DMS53 treated with DMSO at 0.1 percent for 48 hours (cell line): ENCODE data around the gene REEP6.
"Not testable (repeated sequence)": the region's sequence is repeated elsewhere in the genome, so short reads cannot be mapped to it uniquely, and the experiment has no call there.

Source experiments
- DNase-seq: peaks from one replicate; lab custom pipeline; 2025; ENCODE audit not compliant: unreplicated experiment; lab: John Stamatoyannopoulos, UW

REEP6 gene

DNA sequence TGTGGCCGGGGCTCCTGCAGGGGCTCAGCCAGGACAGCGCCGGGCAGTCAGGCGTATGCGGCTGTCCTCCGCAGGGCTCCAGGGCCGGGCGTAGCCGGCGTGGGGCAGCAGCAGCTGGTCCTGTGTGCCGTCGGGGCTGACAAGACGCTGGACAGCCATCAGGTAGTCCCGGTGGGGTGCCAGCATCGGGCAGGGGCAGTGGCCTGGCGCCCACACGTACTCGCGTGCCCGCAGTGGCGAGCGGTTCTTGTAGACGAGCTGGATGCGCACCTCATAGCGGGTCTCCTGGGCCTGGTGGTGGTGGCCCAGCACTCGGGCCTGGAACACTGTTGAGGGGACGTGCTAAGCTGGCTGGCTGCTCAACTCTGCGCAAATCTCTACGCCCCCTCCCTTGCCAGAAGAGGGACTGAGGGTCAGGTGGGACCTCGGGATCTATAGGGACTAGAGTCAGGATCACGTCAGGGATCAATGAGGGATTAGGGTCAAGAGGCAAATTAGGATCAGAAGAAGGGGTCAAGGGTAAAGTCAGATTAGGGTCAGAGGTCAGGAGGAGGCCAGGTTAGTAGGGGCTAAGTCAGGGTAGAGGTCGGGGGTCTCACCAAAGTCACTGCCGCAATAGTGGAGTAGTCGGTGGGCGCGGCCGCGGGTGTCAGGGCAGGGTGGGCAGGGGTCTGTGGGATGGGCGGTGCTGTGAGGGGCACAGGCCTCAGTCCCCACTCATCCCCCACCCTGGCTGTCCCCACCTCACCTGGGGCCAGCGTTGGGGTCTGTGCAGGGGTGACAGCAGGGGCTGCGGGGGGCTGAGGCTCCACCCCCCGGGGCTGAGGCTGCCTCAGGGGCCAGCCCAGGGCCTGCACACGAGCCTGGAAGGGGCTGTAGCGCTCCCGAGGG, 15.3 kb downstream of the REEP6 start:
- no peak for DNase-seq

- DNase-seq, result no peak
These were observed 16.2 kb downstream of the REEP6 start for GRCh38 chr19:1507192-1507660.

- DNase-seq, result peak; percentile 66
These were observed 17.0 kb downstream of the REEP6 start for GRCh38 chr19:1507763-1508506.

DNA sequence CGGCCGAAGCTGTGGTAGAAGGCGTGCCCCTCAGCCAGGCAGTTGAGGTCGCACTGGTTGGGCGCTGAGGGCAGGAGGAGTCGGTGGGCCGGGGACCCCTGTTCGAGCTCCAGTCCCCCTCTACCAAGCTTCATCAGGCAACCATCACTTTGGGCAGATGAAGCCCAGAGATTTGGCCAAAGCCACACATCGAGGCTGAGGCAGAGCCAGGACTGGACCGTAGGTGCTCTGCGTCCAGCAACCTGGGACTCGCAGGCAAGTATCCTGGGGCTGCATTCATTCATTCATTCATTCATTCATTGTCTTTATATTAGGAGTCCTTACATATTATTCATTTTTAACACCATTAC, 17.5 kb downstream of the REEP6 start:
- no peak for DNase-seq

DNA sequence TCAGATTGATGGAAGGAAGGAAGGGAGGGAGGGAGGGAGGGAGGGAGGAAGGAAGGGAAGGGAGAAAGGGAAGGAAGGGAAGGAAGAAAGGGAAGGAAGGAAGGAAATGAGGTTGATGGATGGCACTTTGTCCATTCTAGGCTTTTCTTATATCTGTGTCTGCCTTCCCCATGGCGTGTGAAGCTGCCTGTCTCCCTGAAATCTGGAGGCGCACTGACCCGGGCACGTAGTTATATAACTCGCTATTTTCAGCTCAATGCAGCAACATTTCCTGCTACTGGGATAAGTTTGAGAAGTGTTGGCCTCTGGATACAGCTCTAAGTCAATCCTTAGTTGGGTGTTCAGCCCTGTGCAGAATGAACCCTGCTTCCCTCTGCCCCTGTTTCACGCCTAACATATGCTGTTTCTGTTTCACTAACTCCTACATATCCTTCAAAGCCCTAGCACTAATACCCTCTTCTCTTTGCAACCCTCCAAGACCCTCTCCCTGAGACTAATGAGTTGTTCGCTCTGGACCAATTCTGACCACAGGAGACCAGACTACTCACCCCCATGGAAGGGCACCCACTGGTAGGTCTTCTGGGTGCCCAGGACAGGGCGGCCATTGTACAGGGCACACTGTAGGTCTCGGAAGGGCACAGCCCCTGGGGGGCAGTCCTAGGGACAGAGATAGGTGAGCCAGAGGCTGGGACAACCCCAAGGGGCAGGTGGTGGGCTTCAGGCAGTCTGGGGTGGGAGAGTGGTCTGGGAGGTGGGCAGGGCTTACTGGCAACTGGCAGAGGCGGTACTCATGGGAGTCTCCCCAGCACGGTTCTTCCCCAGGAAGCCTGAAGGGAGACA, 18.8 kb downstream of the REEP6 start:
- DNase-seq, result no peak

DNA sequence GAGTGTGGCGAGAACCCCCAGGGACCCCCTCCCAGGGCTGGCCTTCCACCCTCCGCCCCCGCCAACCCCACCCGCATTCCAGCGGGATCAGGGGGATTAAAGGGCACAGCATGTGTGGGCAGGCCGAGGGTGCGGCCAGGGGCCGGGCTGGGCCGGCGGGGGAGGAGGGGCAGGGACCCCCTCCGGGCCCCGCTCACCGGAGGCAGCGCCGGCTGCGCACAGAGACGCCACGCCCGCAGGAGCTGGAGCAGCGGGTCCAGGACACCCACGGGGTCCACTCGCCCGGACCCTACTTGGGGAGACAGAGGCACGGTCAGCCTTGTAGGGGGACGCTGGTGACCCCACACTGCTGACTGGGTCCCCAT, 19.4 kb downstream of the REEP6 start:
- no peak for DNase-seq

GRCh38 chr19:1510807-1511206, 19.8 kb downstream of the REEP6 start:
- DNase-seq, result no peak

DNA sequence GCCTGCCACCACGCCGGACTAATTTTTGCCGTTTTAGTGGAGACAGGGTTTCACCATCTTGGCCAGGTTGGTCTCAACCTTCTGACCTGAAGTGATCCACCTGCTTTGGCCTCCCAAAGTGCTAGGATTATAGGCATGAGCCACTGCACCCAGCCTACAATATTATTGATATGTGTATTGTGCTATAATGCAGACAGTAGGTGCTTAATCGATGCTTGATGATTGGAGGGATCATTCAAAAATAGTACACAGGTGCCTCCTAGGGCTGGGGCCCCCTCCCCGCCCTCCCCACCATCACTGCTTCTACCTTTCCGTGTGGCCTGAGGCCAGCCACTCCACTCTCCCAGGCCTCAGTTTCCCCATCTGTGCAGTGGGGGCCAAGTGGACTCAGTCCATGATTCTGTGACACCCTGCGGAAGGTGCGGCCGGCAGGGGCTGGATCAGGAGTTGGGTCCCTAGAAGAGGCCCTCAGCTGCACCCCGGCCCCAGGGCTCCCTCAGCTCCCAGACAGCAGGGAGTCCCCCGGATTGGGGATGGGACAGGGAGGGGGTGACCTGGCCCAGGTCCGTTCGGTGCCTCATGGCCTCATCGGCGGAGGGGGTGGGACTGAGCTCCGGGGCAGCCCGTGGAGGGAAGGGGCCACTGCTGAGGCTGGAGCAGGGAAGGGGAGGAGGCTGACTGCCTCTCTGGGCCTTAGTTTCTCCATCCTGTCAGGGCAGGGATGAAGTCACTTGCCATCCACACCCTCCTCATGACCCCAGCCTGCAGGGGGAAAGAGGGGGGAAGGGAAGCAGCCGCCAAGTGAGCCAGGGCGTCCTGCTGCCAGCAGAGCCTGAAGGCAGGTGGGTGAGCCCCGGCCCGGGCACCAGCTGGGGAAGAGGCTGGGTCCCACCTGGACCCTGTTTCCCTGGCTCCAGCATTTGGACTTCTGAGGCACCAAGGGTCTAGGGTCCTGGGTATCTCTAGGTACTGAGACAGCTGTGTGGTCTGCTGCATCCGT, 20.6 kb downstream of the REEP6 start:
- no peak for DNase-seq

GRCh38 chr19:1512671-1513498, 21.9 kb downstream of the REEP6 start, which contains the start of gene ADAMTSL5:
ADAMTSL5 (minus strand) TSS chr19:1513019; CDS start chr19:1510943, 2,076 bp downstream.
- DNase-seq, result no peak

GRCh38 chr19:1513499-1514294, 22.7 kb downstream of the REEP6 start:
- peak; percentile 6 for DNase-seq

GRCh38 chr19:1514295-1514661, 23.3 kb downstream of the REEP6 start:
- no peak for DNase-seq

- DNase-seq, result no peak
These were observed 24.2 kb downstream of the REEP6 start for GRCh38 chr19:1514986-1515721.

DNA sequence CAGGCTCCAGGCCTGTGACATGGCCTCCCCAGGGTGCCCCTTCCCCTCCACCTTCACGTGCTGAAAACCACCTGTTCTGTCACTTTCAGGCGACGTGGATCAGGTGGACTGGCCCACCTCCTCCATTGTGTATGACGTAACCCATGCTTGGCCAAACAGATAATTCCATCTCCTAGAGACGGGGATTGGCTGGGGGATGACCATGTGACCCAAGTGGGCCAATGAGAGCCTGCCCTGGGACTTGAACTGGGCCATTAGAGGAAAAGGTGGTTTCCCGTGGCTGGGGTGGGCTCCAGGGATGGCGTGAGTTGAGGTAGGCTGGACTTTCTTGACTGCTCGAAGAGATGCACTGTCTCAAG, 25.4 kb downstream of the REEP6 start:
- no peak for DNase-seq

DNA sequence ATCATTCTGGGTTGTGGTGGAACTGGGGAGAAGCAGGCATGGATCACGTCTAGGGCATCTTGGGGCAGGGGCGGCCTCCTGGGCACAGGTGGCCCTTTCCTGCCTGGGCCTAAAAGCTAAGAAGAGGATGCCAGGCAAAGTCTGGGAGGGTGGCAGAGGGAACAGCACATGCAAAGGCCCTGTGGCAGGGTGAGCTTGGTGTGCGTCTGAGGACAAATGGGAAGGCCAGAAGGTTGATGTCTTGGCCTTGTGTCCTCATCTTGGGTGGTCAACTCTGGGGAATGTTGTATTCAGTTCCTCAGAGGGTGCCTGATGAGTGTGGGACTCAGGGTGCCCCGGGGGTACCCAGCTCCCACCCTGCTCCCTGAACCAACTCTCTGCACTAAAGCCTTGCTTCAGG, 27.5 kb downstream of the REEP6 start:
- no peak for DNase-seq

- DNase-seq, result not testable (repeated sequence)
These were observed 28.8 kb downstream of the REEP6 start for GRCh38 chr19:1519802-1520201.

DNA sequence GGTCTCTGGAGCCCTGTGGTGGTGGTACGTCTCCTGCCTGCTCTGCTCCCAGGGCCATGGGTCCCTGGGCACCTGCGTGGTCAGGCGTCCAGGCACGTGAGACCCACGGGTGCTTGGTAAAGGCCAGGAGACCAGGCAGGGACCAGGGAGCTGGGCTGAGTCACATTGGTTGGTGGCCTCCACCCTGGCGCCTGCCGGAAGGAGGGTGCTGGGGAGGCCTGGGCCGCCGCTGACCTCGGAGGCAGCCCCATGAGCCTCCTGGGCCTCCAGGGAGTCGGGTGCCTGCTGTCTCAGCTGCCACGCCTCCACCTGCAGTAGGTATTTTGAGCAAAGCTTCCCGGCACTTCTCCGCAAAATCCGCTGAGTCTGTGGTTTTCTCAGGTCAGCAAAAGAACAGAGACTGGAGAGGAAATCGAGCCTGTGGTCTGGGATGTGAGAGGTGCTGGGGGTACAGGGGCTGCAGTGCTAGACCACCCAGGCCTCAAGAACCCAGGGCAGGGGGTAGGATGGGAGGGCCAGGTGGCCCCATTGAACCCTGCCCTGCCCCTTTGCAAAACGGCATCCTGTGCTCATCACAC, 29.3 kb downstream of the REEP6 start:
- DNase-seq, result no peak

DNA sequence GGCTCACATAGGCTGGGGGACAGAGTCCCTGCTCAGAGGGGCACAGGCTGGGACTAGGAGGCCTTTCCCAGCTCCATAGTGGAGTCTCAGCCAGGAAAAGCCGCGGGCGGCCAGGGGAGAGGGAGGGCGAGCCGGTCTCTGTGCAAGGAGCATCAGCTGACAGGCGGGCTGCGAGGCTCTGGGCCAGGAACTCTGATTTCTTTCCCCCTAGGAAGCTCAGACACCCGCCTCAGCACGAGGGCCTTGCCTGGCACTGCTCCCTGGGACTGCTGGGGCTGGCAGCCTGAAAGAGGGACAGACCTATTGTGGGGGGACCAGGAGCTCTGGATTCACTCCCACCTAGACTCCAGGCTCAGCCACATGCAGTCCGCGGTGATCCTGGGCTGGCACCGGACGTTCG, 30.7 kb downstream of the REEP6 start:
- no peak for DNase-seq

- no peak for DNase-seq
These were observed 31.1 kb downstream of the REEP6 start for GRCh38 chr19:1522061-1522460.
